HG02943 (cell line): ENCODE results near the gene PAIP2B.
"Not testable (repeated sequence)": the region's sequence is repeated elsewhere in the genome, so short reads cannot be mapped to it uniquely, and the experiment has no call there.

Source experiments
- ATAC-seq: cut with Tn5 transposase; IDR thresholded peaks from one replicate; pipeline ENCODE4 v1.9.1; 2021; ENCODE audit warnings: mild to moderate bottlenecking, low read depth, moderate library complexity; ENCODE audit not compliant: unreplicated experiment

PAIP2B gene

GRCh38 chr2:71226965-71227560, at the start of gene PAIP2B:
TSS of gene PAIP2B (minus strand) at chr2:71227103. CDS start at chr2:71202589, 24,514 bp downstream.
- ATAC-seq: peak; percentile 97

- no peak for ATAC-seq
Measured at GRCh38 chr2:71275939-71276310, 49.0 kb upstream of the PAIP2B start.

- ATAC-seq: no peak
Measured at GRCh38 chr2:71269511-71270090, 42.7 kb upstream of the PAIP2B start.

GRCh38 chr2:71263386-71263785, 36.5 kb upstream of the PAIP2B start:
- no peak for ATAC-seq

- ATAC-seq: no peak
Measured at GRCh38 chr2:71261534-71261933, 34.6 kb upstream of the PAIP2B start.

- no peak for ATAC-seq
Measured at GRCh38 chr2:71256421-71256820, 29.5 kb upstream of the PAIP2B start.

- ATAC-seq: no peak
Measured at GRCh38 chr2:71254776-71255175, 27.9 kb upstream of the PAIP2B start.

- ATAC-seq: no peak
Measured at GRCh38 chr2:71254078-71254477, 27.2 kb upstream of the PAIP2B start.

GRCh38 chr2:71253476-71253875, 26.6 kb upstream of the PAIP2B start:
- ATAC-seq: no peak

- no peak for ATAC-seq
Measured at GRCh38 chr2:71252862-71253261, 26.0 kb upstream of the PAIP2B start.

- ATAC-seq: no peak
Measured at GRCh38 chr2:71250935-71251334, 24.0 kb upstream of the PAIP2B start.

- no peak for ATAC-seq
Measured at GRCh38 chr2:71244302-71244660, 17.4 kb upstream of the PAIP2B start.

- no peak for ATAC-seq
Measured at GRCh38 chr2:71243634-71244301, 16.9 kb upstream of the PAIP2B start.

GRCh38 chr2:71240794-71241193, 13.9 kb upstream of the PAIP2B start:
- no peak for ATAC-seq

GRCh38 chr2:71238089-71238488, 11.2 kb upstream of the PAIP2B start:
- no peak for ATAC-seq

GRCh38 chr2:71235930-71236587, 9.2 kb upstream of the PAIP2B start:
- no peak for ATAC-seq

- ATAC-seq: not testable (repeated sequence)
Measured at GRCh38 chr2:71233072-71233471, 6.2 kb upstream of the PAIP2B start.

- ATAC-seq: peak; percentile 8
Measured at GRCh38 chr2:71226096-71226964, 573 bp downstream of the PAIP2B start.

GRCh38 chr2:71224935-71225334, 2.0 kb downstream of the PAIP2B start:
- ATAC-seq: no peak

GRCh38 chr2:71224457-71224856, 2.4 kb downstream of the PAIP2B start:
- no peak for ATAC-seq
